HUES64 (cell line): Measurements from ENCODE around the gene TOP3A.
A peak's percentile ranks its signal among the peaks of the same experiment; 100 is the strongest.

ENCODE experiments used
- H3K27ac ChIP-seq: 2 replicates; pipeline ENCODE4 v1.7.0; 2013; ENCODE audit warnings: low read depth, low read length, inconsistent platforms
- H3K27me3 ChIP-seq: 2 replicates; pipeline ENCODE4 v1.6.1; 2013; ENCODE audit warnings: mild to moderate bottlenecking, low read length; ENCODE audit not compliant: insufficient read depth
- H3K36me3 ChIP-seq: 2 replicates; pipeline ENCODE4 v1.6.1; 2013; ENCODE audit warnings: mild to moderate bottlenecking, low read length; ENCODE audit not compliant: insufficient read depth
- H3K4me1 ChIP-seq: 2 replicates; pipeline ENCODE4 v1.6.1; 2013; ENCODE audit warnings: mild to moderate bottlenecking, low read length, moderate library complexity; ENCODE audit not compliant: insufficient read depth
- H3K4me3 ChIP-seq: 2 replicates; pipeline ENCODE4 v1.5.1; 2013; ENCODE audit warnings: mild to moderate bottlenecking, low read length, moderate library complexity
- H3K9ac ChIP-seq: 2 replicates; pipeline ENCODE4 v1.6.1; 2013; ENCODE audit warnings: mild to moderate bottlenecking, low read depth, low read length
- H3K9me3 ChIP-seq: 2 replicates; pipeline ENCODE4 v1.6.1; 2013; ENCODE audit warnings: low read depth, low read length; ENCODE audit not compliant: insufficient read depth
- WGBS: fragments of 150-250, 120-280 bp; methylation state at CpG from one replicate; pipeline ENCODE4 v1.1.7; 2013; ENCODE audit warnings: missing lambda C conversion rate; 5-methylcytosine and 5-hydroxymethylcytosine counted together

The TOP3A gene

DNA sequence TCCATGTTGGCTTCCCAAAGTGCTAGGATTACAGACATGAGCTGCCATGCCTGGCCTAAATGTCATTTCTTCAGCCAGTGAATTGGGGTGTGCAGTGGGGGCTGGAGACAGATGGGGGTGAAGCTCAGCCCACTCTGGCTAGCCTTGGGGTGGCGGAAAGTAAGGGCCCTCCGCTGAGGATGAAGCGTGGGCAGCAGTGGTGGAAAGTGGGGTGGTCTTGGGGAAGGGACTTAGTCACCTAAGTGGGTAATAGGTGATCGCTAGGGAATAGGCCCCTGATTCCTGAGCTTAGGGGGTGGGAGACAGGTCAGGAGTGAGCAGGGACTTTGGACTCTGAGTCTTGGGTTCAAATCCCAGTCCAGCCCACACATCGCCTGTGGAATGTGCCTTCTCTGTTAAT, 87.2 kb downstream of the TOP3A start:
- H3K27ac ChIP-seq = no peak overlapping the region
- no peaks in the 10 kb centered on the region for H3K9me3 ChIP-seq
- H3K4me3 ChIP-seq = no peak overlapping the region
- no peaks in the 10 kb centered on the region for H3K27me3 ChIP-seq
- H3K36me3 ChIP-seq = peaks cover 6% of the 10 kb centered on the region
- H3K4me1 ChIP-seq = peaks cover 11% of the 10 kb centered on the region
- no peak overlapping the region for H3K9ac ChIP-seq
- WGBS = 95% methylated on average over 5 of the region's 5 CpGs

DNA sequence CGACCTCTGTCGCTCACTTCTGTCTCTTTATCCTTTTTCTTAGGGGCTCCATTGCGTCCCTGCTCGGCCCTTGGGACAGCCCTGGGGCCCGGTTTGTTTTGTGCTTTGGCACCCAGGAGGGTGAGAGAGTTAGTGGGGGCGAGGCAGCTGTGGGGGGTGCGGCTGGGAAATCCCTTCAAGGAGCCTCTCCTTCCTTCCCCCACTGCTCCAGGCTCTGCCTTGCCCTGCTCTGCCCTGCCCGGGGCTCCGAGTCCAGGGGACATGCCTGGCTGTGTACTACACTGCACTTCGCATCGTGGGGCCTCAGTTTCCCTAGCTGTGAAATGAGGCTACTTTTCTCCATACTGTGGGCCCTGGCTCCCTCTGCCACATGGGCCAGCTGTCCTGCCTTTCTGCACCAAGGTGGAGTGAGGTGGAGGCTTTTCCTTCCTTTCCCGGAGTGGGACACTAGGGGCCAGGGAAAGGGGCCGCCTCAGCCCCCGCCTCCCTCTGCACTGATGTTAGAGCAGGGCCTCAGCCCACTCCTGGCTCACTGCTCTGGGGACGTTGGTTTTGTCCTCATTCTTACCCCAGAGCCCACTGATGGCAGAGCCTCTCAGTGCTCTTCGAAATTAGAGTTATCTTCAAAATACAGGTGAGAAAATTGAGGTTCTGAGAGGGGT, 88.4 kb downstream of the TOP3A start:
- Histone ChIP-seq H3K36me3 (no peaks in the 10 kb centered on the region), H3K27me3 (no peaks in the 10 kb centered on the region), H3K4me3 (peak overlapping the region; percentile 81), H3K27ac (no peak overlapping the region), H3K4me1 (peaks cover 11% of the 10 kb centered on the region), H3K9ac (peak overlapping the region; percentile 69), H3K9me3 (no peaks in the 10 kb centered on the region)
- WGBS = 32% methylated on average over 16 of the region's 16 CpGs

DNA sequence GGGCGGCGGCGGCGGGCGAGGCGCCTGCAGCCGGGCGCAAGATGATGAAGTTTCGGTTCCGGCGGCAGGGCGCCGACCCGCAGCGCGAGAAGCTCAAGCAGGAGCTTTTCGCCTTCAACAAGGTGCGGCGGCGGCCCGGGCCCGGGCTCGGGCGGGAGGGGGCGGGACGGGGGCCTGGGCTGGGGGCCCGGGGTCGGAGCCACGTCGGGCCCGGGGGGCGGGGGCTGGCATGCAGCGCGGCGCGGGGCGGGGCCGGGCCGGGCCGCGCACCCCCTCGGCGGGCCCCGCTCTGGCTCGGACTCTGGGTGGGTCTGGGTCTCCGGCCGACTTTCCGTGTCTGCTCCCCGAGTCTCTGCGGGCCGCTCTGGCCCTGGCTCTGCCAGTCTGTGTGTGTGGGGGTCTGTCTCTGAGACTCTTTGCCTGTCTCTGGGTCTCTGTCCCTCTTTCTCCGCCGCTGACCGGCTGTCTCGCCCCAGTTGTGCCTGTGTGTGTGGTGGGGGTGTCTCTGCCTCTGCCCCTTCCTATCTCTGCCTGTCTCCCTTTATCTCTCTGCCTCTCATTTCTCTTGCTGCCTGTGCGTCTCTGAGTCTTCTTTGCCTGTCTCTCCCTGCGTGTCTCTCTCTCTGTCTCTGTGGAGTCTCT, 89.0 kb downstream of the TOP3A start:
- Histone ChIP-seq H3K9me3 (no peaks in the 10 kb centered on the region), H3K27ac (no peak overlapping the region; the same call in 1 of the 2 replicates), H3K4me3 (peak overlapping the region; percentile 81), H3K27me3 (no peaks in the 10 kb centered on the region), H3K36me3 (no peaks in the 10 kb centered on the region), H3K9ac (peak overlapping the region; percentile 69), H3K4me1 (peaks cover 11% of the 10 kb centered on the region)
- WGBS = under 1% methylated on average over 53 of the region's 57 CpGs

DNA sequence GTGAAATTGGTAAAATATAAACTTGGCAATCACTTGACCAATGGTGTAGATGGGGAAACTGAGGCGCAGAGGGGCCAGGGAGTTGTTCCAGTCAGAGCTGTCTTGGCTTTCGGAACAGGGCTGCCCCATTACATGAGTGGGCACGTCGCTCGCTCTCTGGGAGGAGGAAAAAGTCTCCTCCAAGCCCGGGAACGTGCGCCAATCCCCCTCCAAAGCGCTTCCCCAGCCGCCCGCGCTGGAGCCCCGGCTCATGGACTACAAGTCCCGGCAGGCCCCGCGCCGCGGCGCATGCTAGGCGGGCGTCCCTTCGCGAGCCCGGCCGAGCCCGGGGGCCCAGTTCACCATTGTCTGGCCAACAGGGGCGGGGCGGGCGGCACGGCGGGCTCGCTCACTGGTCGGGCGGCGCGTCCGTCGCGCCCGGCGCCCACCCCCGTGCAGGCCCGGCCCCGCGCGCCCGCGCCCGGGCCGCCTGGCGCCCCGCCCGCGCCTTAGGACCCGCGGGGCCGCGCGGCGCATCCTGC, 89.6 kb downstream of the TOP3A start, which contains the start of gene LLGL1:
Gene LLGL1, plus strand, starts transcription at position 515 of the 521 bp plus-strand sequence. CDS start 48 bp downstream, outside the sequence.
- no peaks in the 10 kb centered on the region for H3K27me3 ChIP-seq
- H3K36me3 ChIP-seq = no peaks in the 10 kb centered on the region
- H3K9ac ChIP-seq = peak within 1 kb of the TSS; percentile 90
- peak within 1 kb of the TSS; percentile 99 for H3K27ac ChIP-seq
- H3K4me1 ChIP-seq = peaks cover 11% of the 10 kb centered on the region
- H3K4me3 ChIP-seq = peak within 1 kb of the TSS; percentile 81
- no peaks in the 10 kb centered on the region for H3K9me3 ChIP-seq
- under 1% methylated on average over 60 of the region's 60 CpGs for WGBS

DNA sequence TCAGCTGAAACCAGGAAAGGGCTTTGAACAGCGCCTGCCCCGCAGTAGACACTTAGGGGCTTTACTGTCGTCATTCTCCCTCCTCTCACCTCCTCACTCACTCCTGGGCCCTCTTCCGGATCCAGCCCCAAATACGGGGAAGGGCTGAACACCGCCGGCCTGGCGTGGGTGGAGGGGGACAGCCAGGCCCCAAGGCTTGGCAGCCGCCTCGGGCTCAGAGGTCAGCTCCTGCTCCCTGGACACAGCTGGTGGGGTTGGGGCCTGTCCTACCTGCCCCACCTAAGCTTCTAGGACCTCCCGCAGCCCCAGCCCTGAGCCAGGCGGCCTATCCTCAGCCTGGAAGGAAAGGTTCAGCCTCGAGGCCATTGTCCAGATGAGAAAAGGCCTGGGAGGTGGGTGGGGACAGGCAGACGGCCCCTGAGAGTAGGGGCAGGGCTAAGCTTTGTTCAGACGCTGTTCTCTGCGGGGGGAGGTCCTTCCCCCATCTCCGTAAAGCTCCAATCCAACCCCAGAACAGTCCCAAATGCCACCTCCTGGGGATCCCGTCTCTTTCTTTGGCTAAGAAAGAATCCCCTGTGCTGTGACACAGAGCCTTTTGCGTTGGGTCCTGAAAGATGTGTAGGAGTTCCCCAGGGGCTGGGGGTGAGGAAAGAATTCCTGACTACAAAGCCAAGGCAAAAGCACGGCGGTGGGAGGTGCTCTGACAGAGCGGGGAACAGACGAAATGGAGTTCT, 90.2 kb downstream of the TOP3A start:
- WGBS = 2% methylated on average over 22 of the region's 23 CpGs

DNA sequence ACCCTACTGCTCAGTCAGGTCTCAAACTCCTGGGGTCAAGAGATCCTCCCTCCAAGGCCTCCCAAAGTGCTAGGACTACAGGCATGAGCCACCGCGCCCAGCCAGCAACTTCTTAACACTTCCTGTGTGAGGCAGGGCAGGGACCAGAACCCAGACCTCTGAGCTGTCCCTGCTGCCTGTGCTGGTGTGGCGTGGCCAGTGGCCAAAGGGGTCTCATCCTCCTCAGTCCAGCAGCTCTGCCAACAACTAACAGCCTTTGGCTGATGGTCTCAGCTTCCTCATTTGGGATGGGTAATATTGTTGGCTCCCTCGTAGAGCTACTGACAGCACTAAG, 90.8 kb downstream of the TOP3A start:
- Histone ChIP-seq H3K27ac (peak overlapping the region; percentile 99), H3K36me3 (no peaks in the 10 kb centered on the region), H3K9ac (peak overlapping the region; percentile 90), H3K4me3 (peak overlapping the region; percentile 67), H3K9me3 (no peaks in the 10 kb centered on the region), H3K4me1 (peaks cover 11% of the 10 kb centered on the region), H3K27me3 (no peaks in the 10 kb centered on the region)
- 70% methylated on average over 4 of the region's 4 CpGs for WGBS

More for the DNA sequence above, 90.2 kb downstream of the TOP3A start:
- peaks cover 11% of the 10 kb centered on the region for H3K4me1 ChIP-seq
- no peaks in the 10 kb centered on the region for H3K27me3 ChIP-seq
- H3K27ac ChIP-seq = peak overlapping the region; percentile 99
- peak overlapping the region; percentile 90 for H3K9ac ChIP-seq
- peak overlapping the region; percentile 67 for H3K4me3 ChIP-seq
- H3K36me3 ChIP-seq = no peaks in the 10 kb centered on the region
- H3K9me3 ChIP-seq = no peaks in the 10 kb centered on the region
